ENCODE data around the gene CRHR2.

DNA sequence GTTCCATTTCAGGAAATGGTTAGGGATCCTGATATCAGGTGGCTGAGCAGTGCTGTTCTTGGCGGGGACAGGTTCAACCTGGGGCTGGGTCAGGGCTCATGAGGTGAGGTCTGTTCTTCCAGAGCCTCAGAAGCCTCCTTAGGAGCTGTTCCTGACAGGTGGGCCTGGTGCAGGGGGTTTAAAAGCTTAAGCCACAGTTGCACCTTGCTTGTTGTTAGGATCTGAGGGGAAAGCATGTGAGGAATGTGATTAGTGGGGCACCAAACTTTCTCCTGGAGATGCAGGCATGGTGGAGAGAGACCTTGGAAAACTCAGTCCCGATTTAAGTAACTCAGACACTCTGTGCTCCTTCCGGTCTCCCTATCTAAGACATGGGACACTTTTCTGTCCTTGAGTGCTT lies 18.7 kb upstream of the CRHR2 start:
- TF ChIP-seq, protein P1, sequence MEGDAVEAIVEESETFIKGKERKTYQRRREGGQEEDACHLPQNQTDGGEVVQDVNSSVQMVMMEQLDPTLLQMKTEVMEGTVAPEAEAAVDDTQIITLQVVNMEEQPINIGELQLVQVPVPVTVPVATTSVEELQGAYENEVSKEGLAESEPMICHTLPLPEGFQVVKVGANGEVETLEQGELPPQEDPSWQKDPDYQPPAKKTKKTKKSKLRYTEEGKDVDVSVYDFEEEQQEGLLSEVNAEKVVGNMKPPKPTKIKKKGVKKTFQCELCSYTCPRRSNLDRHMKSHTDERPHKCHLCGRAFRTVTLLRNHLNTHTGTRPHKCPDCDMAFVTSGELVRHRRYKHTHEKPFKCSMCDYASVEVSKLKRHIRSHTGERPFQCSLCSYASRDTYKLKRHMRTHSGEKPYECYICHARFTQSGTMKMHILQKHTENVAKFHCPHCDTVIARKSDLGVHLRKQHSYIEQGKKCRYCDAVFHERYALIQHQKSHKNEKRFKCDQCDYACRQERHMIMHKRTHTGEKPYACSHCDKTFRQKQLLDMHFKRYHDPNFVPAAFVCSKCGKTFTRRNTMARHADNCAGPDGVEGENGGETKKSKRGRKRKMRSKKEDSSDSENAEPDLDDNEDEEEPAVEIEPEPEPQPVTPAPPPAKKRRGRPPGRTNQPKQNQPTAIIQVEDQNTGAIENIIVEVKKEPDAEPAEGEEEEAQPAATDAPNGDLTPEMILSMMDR (conservative IDR thresholded peaks at IDR 0.05 in 1 of 2, IDR thresholded peaks at IDR 0.05 in 1 of 2; ENCODE audit: low read depth in 1 of 2, low read length in 2 of 2) = no peak
- no peak for TF ChIP-seq EZH2 (IDR thresholded peaks at IDR 0.05; ENCODE audit: low read length, missing control alignments)

Measured in fibroblast of lung (primary cell).